SW480 (cell line): ENCODE results near the gene BSCL2.
"Not testable (repeated sequence)": the region's sequence is repeated elsewhere in the genome, so short reads cannot be mapped to it uniquely, and the experiment has no call there.

Experiments used
- DNase-seq: peaks from one replicate; pipeline ENCODE4 v3.0.0-alpha.2; 2016; ENCODE audit warnings: low spot score

Gene BSCL2

GRCh38 chr11:62707277-62707861 is at the start of gene BSCL2, which contains the start of gene GNG3:
Gene BSCL2, minus strand, starts transcription at chr11:62707424. Its CDS starts 229 bp downstream, at chr11:62707195.
Gene GNG3, plus strand, starts transcription at chr11:62707676. Its CDS starts 620 bp downstream, at chr11:62708296.
- DNase-seq = no peak

DNA sequence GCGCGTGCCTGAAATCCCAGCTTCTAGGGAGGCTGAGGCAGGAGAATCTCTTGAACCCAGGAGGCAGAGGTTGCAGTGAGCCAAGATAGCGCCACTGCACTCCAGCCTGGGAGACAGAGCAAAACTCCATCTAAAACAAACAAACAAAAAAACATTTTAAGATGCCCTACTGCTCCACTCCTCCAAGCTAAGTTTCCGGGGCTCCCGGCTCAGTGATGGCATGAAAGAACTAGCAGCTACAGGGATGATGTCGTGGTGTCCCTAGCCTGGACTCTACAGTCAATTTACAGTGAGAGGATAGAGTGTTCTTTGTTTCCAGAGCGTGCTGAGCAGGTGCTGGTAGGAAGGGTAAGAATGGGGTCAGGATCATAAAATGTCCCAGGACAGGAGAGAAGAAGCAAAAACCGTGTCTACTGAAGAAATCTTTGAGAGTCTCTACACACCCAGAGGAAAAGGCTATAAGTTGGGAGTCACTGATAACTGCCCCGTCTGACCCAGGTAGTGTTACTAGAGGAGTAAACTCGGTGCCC is 47.9 kb upstream of the BSCL2 start:
- no peak for DNase-seq

- peak; percentile 100 for DNase-seq
These were observed 46.7 kb upstream of the BSCL2 start, which contains the start of gene ZBTB3 for GRCh38 chr11:62753736-62754603. Gene ZBTB3, minus strand, starts transcription at chr11:62754160. Its CDS starts 496 bp downstream, at chr11:62753664.

GRCh38 chr11:62752994-62753735 is 45.9 kb upstream of the BSCL2 start:
- no peak for DNase-seq

- no peak for DNase-seq
These were observed 45.1 kb upstream of the BSCL2 start for GRCh38 chr11:62752177-62752785.

DNA sequence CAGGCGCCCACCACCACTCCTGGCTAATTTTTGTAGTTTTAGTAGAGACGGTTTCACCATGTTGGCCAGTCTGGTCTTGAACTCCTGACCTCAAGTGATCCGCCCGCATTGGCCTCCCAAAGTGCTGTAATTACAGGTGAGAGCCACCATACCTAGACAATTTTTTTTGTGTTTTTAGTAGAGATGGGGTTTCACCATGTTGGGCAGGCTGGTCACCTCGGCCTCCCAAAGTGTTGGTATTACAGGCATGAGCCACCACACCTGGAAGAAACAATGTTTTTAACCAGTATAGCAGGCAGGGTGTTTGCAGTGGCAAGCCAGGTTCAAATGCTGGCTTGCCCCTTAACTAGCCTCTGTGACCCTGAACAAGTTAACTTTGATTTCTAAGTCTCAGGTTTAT is 42.7 kb upstream of the BSCL2 start:
- DNase-seq = not testable (repeated sequence)

GRCh38 chr11:62747475-62748160 is 40.4 kb upstream of the BSCL2 start:
- DNase-seq = no peak

GRCh38 chr11:62737196-62737595 is 30.0 kb upstream of the BSCL2 start:
- no peak for DNase-seq

GRCh38 chr11:62732830-62733229 is 25.6 kb upstream of the BSCL2 start:
- no peak for DNase-seq

GRCh38 chr11:62730076-62730475 is 22.9 kb upstream of the BSCL2 start:
- not testable (repeated sequence) for DNase-seq

DNA sequence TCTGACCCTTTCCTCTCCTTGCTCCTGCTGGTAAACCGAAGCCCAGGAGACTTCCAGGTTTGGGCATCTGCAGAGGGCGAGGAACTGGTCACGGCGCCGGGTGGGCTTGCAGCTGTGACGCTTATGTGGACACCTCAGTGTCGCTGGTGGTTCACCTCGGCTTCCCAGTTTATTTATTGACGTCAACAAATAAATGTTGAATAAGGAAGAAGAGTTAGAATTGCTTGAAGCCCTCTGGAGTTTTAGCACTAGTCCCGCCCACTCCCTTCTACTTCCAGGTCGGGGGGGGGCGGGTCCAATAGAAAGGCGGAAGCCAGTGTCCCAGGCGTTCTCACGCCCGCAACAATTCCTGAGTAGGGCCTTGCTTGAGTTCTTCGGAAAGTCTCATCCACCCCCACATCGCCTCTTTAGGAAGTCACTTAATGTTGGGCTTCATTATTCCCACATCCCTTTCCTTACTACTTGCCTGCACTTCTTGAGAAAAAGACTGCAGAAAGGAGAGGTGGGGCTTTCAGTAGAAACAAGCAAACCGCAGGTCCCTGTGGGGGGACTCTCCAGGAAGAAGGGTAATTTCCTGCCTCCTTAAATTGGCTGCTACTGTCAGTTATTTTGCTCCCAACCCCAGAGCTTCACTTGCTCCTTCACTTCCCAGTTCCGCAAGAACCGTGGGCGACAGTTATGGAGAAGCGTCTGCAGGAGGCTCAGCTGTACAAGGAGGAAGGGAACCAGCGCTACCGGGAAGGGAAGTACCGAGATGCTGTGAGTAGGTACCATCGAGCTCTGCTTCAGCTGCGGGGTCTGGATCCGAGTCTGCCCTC is 21.2 kb upstream of the BSCL2 start, which contains the start of gene TTC9C:
Gene TTC9C, plus strand, starts transcription at position 316 of the 818 bp plus-strand sequence. Its CDS starts 363 bp downstream, at position 679.
- DNase-seq = peak; percentile 91

DNA sequence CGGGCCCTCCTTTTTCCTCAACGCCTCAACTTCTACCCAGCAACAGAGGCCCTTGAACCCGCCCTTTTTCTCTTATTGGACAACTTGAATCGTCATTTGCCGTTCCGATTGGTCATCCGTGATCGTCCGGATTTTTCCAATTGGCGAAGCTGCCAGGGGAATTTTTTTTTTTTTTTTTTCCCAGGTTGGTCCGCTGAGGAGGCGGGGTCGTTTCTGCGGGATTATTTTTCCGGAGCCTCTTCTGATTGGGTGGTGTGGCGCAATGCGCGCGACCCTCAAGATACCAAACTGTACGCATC is 20.6 kb upstream of the BSCL2 start:
- peak; percentile 98 for DNase-seq

- peak; percentile 99 for DNase-seq
These were observed 20.1 kb upstream of the BSCL2 start, which contains the start of gene HNRNPUL2 for GRCh38 chr11:62727165-62727871. Gene HNRNPUL2, minus strand, starts transcription at chr11:62727457. Its CDS starts 301 bp downstream, at chr11:62727156.

GRCh38 chr11:62726915-62727164 is 19.6 kb upstream of the BSCL2 start:
- no peak for DNase-seq

- DNase-seq = no peak
These were observed 19.1 kb upstream of the BSCL2 start for GRCh38 chr11:62726156-62726914.

- no peak for DNase-seq
These were observed 18.4 kb upstream of the BSCL2 start for GRCh38 chr11:62725646-62726045.

- DNase-seq = no peak
These were observed 16.9 kb upstream of the BSCL2 start for GRCh38 chr11:62724171-62724570.

GRCh38 chr11:62721994-62722393 is 14.8 kb upstream of the BSCL2 start:
- no peak for DNase-seq

DNA sequence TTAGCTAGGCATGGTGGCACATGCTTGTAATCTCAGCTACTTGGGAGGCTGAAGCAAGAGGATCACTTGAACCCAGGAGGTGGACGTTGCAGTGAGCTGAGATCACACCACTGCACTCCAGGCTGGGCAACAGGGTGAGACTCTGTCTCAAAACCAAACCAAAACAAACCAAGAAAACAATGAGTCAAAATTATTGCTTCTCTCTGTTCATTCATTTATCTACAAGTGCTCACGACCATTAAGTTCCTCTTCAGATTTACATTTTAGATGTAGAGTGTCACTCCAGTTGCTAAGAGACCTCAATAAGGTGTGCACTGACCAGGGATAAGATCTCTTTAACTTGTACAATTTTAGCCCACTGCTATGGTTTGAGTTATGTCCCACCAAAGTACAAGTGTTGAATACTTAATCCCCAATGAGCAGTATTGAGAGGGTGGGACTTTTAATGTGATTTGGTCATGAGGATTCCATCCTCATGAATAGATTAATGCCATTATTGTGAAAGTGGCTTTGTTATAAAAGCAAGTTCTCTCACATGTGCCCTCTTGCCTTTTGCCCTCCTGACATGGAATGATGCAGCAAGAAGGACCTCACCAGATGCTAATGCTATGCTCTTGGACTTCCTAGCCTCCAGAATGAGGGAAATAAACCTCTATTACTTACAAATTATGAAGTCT is 12.2 kb upstream of the BSCL2 start:
- DNase-seq = no peak
